ENCODE results near the gene PTPRD.

Gene PTPRD

GRCh38 chr9:10045598-10045997, 567.2 kb downstream of the PTPRD start:
- DNase-seq, result no peak

- no peak for DNase-seq
Measured at GRCh38 chr9:10041726-10042229, 571.0 kb downstream of the PTPRD start.

DNA sequence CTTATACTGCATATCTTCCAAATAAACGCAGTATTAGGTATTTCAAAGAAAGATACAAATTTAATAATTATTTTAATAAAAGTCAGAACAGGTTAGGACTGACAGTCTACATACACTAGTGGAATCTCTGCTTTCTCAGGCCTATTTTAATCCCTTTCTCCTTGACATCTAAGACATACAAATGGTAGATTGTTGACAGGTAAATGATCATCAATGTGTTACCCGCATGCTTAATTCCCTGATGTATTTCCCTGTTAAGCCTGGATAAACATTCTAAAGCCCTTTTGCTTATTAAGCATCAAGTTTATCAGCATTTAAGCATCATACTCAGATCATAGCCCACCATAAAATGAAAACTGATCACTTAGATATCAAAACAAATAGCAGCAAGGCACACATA, 576.7 kb downstream of the PTPRD start:
- no peak for DNase-seq

- no peak for DNase-seq
Measured at GRCh38 chr9:10032166-10032565, 580.6 kb downstream of the PTPRD start.

- no peak for DNase-seq
Measured at GRCh38 chr9:10026443-10026984, 586.3 kb downstream of the PTPRD start.

DNA sequence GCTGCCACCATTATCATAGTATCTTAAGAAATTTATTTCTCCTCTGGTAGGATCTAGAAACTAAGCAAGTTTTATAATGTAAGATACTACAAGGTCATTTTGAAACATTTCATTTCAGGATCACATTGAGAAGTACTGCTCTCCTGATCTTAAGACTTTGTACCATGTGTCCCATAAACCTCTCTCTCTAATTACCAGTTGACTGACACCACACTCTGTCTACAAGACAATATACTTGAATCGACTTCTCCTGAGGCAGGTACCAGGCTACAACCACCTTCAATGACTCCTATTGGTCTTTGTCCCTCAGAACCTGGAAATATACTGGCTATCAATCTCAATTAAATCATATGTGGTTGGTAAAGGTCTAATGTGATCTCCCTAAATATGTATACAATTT, 597.0 kb downstream of the PTPRD start:
- no peak for DNase-seq

DNA sequence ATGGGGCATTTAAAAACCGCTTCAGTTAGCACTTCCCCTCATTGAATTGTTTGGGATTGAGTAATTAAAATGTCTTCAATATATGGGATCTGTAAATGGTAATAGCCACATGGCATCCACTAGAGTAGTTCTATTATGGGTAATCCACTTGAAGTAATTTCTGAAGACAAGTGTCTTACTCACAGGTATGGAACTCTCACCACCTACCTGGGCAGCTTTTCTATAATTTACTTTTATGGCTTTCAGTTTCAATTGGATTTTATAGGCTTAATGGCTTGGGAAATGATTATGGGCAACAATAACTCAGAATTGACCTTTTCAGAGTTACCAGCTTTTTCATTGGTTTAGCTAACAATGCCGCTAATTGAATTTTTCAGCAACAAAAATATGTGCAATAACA, 597.9 kb downstream of the PTPRD start:
- no peak for DNase-seq

DNA sequence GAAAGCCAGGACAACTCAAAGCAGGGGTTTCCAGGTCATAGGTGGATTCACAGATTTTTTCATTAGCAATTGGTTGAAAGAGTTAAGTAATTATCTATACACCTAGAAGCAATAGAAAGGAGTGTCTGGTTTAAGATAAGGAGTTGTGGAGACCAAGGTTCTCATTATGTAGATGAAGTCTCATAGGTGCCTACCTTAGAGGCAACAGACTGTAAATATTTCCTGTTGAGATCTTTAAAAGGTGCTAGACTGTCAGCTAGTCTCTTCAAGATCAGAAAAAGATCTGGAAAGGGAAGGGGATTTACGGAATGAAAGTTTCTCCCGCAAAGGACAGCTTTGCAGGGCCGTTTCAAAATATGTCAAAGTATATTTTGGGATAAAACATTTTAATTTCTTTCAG, 603.4 kb downstream of the PTPRD start:
- no peak for DNase-seq

DNA sequence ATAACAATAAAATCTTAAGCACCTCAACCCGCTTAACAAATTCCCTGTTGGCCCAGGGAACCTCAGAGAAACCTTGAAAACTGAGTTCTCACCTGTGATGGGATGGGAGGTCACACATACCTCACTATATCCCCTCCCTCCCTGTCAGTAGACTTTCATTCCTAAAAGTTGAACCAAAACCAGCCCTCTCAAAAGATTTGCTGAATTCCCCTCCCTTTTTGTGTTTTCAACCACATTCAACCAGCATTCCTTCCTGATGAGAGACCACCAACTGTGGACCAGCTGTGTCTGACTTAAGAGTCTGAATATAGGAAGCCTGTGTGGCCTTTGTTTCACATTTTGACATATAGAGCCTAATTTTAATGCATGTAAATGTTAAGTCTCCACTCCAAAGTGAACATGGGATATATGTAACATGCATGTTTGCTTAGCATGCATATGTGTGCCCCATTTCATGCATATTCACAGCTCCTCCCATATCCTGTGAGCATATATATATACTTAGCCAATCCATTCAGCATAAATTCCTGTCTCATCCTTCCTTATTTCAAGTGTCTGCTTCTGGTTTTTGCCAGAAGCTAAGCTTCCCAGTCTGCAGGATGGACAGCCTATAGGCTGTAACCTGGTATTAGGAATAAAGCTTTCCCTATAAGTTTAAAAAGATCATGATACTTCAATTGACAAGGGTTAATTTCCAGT, 604.6 kb downstream of the PTPRD start:
- DNase-seq, result no peak

- DNase-seq, result no peak
Measured at GRCh38 chr9:10007356-10007755, 605.4 kb downstream of the PTPRD start.

- DNase-seq, result no peak
Measured at GRCh38 chr9:10005206-10005605, 607.6 kb downstream of the PTPRD start.

GRCh38 chr9:10003047-10003446, 609.8 kb downstream of the PTPRD start:
- no peak for DNase-seq

GRCh38 chr9:10000669-10001068, 612.1 kb downstream of the PTPRD start:
- no peak for DNase-seq

DNA sequence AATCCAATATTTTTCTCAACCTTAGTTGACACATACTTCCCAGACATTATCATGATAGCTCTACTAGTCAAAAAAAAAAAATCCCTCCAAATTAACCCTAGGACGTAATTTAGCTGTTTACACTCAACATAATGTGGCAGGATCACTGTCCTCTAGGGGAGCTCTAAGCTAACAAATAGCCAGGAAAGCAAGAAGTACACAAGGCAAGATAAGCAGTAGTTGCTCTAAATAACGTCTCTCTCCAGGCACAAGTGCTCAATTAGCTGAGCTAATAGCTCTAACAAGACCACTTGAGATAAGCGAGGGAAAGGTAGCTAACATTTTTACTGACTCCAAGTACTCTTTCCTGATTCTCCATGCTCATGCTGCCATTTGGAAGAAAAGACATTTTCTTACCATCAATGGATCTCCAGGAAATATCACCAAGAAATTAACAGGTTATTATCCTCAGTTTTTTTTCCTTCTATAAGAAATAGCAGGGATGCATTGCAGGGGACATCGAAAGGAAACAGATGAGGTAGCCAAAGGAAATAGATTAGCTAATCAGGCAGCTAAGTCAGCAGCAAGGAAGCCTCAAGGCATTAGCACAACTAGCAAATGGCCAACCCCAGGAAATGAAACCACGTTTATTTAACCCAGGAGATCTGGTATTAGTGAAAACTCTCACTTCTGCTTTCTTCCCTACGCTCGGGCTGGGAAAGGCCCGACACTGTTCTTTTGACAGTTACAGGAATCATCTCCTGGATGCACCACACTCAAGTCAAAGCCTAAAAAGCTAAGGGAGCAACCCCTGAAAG, 614.1 kb downstream of the PTPRD start:
- DNase-seq, result peak; percentile 3

GRCh38 chr9:9997585-9997984, 615.2 kb downstream of the PTPRD start:
- no peak for DNase-seq

DNA sequence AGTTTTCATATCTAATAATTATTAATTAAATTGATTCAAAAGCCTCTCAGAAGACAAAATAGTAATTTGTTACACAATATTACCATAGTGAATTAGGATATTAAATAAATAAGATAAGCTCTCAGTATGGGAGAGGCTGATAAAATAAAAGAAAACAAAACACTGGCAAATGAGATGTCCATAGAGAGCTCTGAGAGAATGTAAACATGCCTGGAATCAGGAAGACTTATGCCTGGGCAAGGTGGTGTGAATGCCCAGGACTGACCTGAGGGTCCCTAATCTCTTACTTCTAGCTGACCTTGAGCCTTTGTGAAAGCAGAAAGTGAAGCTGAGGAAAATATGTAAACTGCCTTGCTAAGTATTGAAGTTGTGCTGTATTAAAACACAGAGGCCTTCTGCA, 616.5 kb downstream of the PTPRD start:
- no peak for DNase-seq

- DNase-seq, result no peak
Measured at GRCh38 chr9:9992936-9993335, 619.9 kb downstream of the PTPRD start.

GRCh38 chr9:9973062-9973461, 639.7 kb downstream of the PTPRD start:
- DNase-seq, result no peak

GRCh38 chr9:9970514-9970913, 642.3 kb downstream of the PTPRD start:
- DNase-seq, result no peak

GRCh38 chr9:9963841-9964240, 649.0 kb downstream of the PTPRD start:
- no peak for DNase-seq

DNA sequence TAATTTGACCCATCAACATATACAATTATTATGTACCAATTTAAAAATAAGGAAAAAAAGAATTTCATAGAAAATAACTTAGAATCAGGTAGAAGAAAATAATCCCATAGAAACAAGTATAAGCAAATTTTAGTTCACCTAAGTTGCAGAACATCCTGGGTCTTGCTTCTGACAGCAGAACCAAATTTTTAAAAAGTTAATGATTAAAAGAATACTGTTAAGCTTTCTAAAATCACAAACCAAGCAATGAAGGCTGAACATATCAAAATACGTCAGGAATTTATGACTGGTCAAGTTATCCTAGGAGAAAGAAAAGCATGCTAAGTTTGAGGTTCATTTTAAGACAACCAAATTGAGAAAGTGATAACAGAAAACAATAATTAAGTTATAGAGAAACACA, 650.9 kb downstream of the PTPRD start:
- DNase-seq, result no peak

- DNase-seq, result no peak
Measured at GRCh38 chr9:9961487-9961886, 651.3 kb downstream of the PTPRD start.

DNA sequence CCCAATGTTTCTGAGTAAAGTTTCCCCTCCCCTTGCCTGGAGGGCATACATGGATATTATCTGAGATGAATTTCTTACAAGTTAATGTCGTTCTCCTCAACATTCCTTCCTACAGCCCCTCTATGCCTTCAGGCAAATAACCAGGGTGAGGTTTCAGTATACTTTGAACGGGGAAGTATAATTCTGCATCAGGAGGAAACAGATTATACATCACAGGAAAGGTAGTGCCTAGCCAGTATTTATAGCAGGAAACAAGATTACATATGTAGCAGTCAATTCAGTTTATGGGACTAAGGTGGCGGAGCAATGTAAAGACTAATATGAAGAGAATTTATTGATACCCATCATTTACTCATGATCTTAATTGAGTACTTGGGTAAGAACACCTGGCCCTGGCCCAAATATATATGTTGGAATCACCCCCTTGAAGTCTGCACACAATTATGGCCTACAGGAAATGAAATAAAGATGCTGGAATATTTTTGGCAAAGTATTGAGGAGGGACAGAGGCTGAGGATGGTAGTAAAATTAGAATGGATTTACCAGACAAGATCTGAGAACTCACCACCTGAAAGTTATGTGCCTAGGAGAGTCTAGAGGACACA, 661.1 kb downstream of the PTPRD start:
- no peak for DNase-seq

DNA sequence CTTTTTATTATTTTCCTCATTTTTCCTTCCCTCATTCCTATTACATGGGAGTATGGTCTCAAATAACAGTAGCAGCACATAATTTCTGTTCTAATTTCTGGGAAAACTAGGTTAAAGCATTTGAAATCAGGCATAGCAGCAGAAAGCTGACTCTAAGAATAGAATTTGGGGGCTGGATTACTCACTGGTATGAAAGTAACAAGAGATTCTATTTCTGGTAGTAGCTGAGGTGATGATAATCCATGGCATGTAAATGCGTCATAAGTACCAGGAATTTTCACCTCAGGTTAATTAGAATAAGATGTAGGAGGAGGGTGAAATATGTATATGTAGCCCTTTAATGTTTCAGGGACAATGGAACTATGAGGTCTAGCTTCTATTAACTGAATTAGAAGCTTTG, 662.0 kb downstream of the PTPRD start:
- no peak for DNase-seq

Measured in NCI-H2029 (cell line).